Calu3 (cell line): ENCODE data around the gene FBXL7. TPM values are rescaled to one million over a fixed set of nuclear protein-coding genes. Genes with fewer than 3 reads are reported as not detected.

ENCODE experiments used
- BruUV-seq: library from RNA; stranded (reverse); fragments of 400-500 nt; replicated peaks from 2 replicates; lab custom pipeline; 2021; lab: Mats Ljungman, UMichigan
- CTCF ChIA-PET: fragments of 300-600 bp; sonication (Branson Sonifier 250); formaldehyde crosslinking; loops from one replicate; lab custom pipeline; 2022; ENCODE audit warnings: antibody characterized with exemption; lab: Charles Lee
- DNase-seq: peaks from one replicate; pipeline ENCODE4 v3.0.0; 2022
- H3K27ac Mint-ChIP-seq: one replicate; pipeline ENCODE4 v1.8.0; 2022; ENCODE audit warnings: mixed read lengths; ENCODE audit not compliant: unreplicated experiment
- H3K27me3 Mint-ChIP-seq: one replicate; pipeline ENCODE4 v1.8.0; 2022; ENCODE audit warnings: mixed read lengths; ENCODE audit not compliant: unreplicated experiment
- H3K36me3 Mint-ChIP-seq: one replicate; pipeline ENCODE4 v1.8.0; 2022; ENCODE audit warnings: mild to moderate bottlenecking, moderate library complexity, mixed read lengths; ENCODE audit not compliant: insufficient read depth, unreplicated experiment
- H3K4me1 Mint-ChIP-seq: one replicate; pipeline ENCODE4 v1.8.0; 2022; ENCODE audit warnings: mild to moderate bottlenecking, low read depth, mixed read lengths; ENCODE audit not compliant: unreplicated experiment
- H3K4me3 Mint-ChIP-seq: one replicate; pipeline ENCODE4 v1.8.0; 2022; ENCODE audit warnings: mild to moderate bottlenecking, low read depth, moderate library complexity, mixed read lengths; ENCODE audit not compliant: unreplicated experiment
- H3K9me3 Mint-ChIP-seq: one replicate; pipeline ENCODE4 v1.8.0; 2022; ENCODE audit warnings: low read depth, mixed read lengths; ENCODE audit not compliant: unreplicated experiment
- CTCF ChIP-seq: fragments of 200-600 bp; IDR thresholded peaks from one replicate; pipeline ENCODE4 v1.8.0; 2022; ENCODE audit warnings: antibody characterized with exemption; ENCODE audit not compliant: unreplicated experiment
- intact Hi-C: fragments of 100-400 bp; cut with micrococcal nuclease; formaldehyde crosslinking; loops from one replicate; pipeline ENCODE4 v1.10.0; 2022; ENCODE audit not compliant: unreplicated experiment
- total RNA-seq: library from RNA; stranded (reverse); gene quantifications from 2 replicates; pipeline ENCODE4 v1.2.3, GENCODE V29; 2022

The FBXL7 gene
- total RNA-seq, 1 experiment from 2014 or later, result not detected

- CTCF ChIA-PET, result no interaction called here
- BruUV-seq, result no TSS peak
- H3K4me1 Mint-ChIP-seq, result no peaks in the 10 kb centered on the region
- H3K36me3 Mint-ChIP-seq, result no peaks in the 10 kb centered on the region
- peaks cover 13% of the 10 kb centered on the region for H3K9me3 Mint-ChIP-seq
- H3K27me3 Mint-ChIP-seq, result no peaks in the 10 kb centered on the region
- no peak for TF ChIP-seq CTCF
- no peak overlapping the region for H3K4me3 Mint-ChIP-seq
- no peak for DNase-seq
- intact Hi-C loops, result no loop called here
- H3K27ac Mint-ChIP-seq, result no peak overlapping the region
Measured at GRCh38 chr5:15806613-15807012, 306.6 kb downstream of the FBXL7 start.

- intact Hi-C loops, result no loop called here
- DNase-seq, result no peak
- Mint-ChIP-seq H3K9me3 (peaks cover 10% of the 10 kb centered on the region), H3K36me3 (no peaks in the 10 kb centered on the region), H3K27ac (no peak overlapping the region), H3K27me3 (no peaks in the 10 kb centered on the region), H3K4me1 (no peaks in the 10 kb centered on the region), H3K4me3 (no peak overlapping the region)
- BruUV-seq, result no TSS peak
- CTCF ChIA-PET, result no interaction called here
- TF ChIP-seq CTCF, result no peak
Measured at GRCh38 chr5:15807248-15807647, 307.3 kb downstream of the FBXL7 start.

GRCh38 chr5:15807871-15808270, 307.9 kb downstream of the FBXL7 start:
- CTCF ChIA-PET, result no interaction called here
- intact Hi-C loops, result no loop called here

GRCh38 chr5:15808577-15808976, 308.6 kb downstream of the FBXL7 start:
- CTCF ChIA-PET, result no interaction called here
- H3K4me3 Mint-ChIP-seq, result no peak overlapping the region
- TF ChIP-seq CTCF, result no peak

More at GRCh38 chr5:15807871-15808270, 307.9 kb downstream of the FBXL7 start:
- H3K4me3 Mint-ChIP-seq, result no peak overlapping the region
- no peak for DNase-seq
- no peak for TF ChIP-seq CTCF
- no peaks in the 10 kb centered on the region for H3K36me3 Mint-ChIP-seq
- no peak overlapping the region for H3K27ac Mint-ChIP-seq
- no peaks in the 10 kb centered on the region for H3K4me1 Mint-ChIP-seq
- peaks cover 7% of the 10 kb centered on the region for H3K9me3 Mint-ChIP-seq
- no TSS peak for BruUV-seq
- H3K27me3 Mint-ChIP-seq, result no peaks in the 10 kb centered on the region

More at GRCh38 chr5:15808577-15808976, 308.6 kb downstream of the FBXL7 start:
- no peaks in the 10 kb centered on the region for H3K27me3 Mint-ChIP-seq
- intact Hi-C loops, result no loop called here
- peaks cover 4% of the 10 kb centered on the region for H3K9me3 Mint-ChIP-seq
- no TSS peak for BruUV-seq
- no peak for DNase-seq
- H3K4me1 Mint-ChIP-seq, result no peaks in the 10 kb centered on the region
- no peaks in the 10 kb centered on the region for H3K36me3 Mint-ChIP-seq
- no peak overlapping the region for H3K27ac Mint-ChIP-seq
